ENCODE results near the gene TINAGL1. TPM values are rescaled to one million over a fixed set of nuclear protein-coding genes. Genes with fewer than 3 reads are reported as not detected.

TINAGL1 gene
- total RNA-seq, 6 experiments from 2014 or later, result 10.1 to 40.4 (median 30.2) TPM

GRCh38 chr1:31595836-31596736 is 19.8 kb downstream of the TINAGL1 start:
- no peak overlapping the region for H3K4me3 ChIP-seq
- H3K36me3 ChIP-seq, result no peaks in the 10 kb centered on the region
- H3K9me3 ChIP-seq, result no peaks in the 10 kb centered on the region
- ATAC-seq (peak; percentile 29 to 75 (median 49)), DNase-seq (no peak)
- no peak overlapping the region for H3K27ac ChIP-seq
- H3K27me3 ChIP-seq, result no peaks in the 10 kb centered on the region
- intact Hi-C loops (cut with DNase I), result no loop called here
- TF ChIP-seq POLR2A (IDR thresholded peaks at IDR 0.05), result no peak
- TF ChIP-seq, protein P1, sequence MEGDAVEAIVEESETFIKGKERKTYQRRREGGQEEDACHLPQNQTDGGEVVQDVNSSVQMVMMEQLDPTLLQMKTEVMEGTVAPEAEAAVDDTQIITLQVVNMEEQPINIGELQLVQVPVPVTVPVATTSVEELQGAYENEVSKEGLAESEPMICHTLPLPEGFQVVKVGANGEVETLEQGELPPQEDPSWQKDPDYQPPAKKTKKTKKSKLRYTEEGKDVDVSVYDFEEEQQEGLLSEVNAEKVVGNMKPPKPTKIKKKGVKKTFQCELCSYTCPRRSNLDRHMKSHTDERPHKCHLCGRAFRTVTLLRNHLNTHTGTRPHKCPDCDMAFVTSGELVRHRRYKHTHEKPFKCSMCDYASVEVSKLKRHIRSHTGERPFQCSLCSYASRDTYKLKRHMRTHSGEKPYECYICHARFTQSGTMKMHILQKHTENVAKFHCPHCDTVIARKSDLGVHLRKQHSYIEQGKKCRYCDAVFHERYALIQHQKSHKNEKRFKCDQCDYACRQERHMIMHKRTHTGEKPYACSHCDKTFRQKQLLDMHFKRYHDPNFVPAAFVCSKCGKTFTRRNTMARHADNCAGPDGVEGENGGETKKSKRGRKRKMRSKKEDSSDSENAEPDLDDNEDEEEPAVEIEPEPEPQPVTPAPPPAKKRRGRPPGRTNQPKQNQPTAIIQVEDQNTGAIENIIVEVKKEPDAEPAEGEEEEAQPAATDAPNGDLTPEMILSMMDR (IDR thresholded peaks at IDR 0.05), result no peak
- H3K4me1 ChIP-seq, result no peaks in the 10 kb centered on the region
- WGBS (ENCODE audit: insufficient coverage, low coverage, low lambda C conversion rate, missing lambda C conversion rate), result 75% methylated on average over 4 of the region's 4 CpGs

DNA sequence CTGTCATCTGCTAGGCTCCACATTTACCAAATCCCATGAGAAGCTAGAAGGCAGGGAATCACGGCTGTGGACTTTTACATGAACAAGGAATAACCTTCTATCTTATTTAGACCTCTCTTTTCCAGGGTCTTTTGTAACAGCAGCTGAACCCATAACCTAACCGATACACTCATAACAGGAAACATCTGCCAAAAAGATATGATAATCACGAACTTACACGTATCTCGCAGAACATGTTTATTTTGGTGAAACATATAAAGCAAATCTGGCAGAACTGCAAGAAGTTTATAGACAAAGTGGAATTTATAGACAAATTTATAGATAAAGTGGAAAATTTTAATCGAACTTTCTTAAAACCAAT is 20.4 kb downstream of the TINAGL1 start:
- TF ChIP-seq POLR2A (IDR thresholded peaks at IDR 0.05), result no peak
- TF ChIP-seq, protein P1 (IDR thresholded peaks at IDR 0.05), result no peak
- ATAC-seq (peak in 3 of 4 donors; percentile 36 to 50 (median 43)), DNase-seq (no peak)
- WGBS (ENCODE audit: insufficient coverage, low coverage, low lambda C conversion rate, missing lambda C conversion rate), result 33% methylated on average over 6 of the region's 6 CpGs
- no peaks in the 10 kb centered on the region for H3K4me1 ChIP-seq
- intact Hi-C loops (cut with DNase I), result no loop called here
- no peak overlapping the region for H3K4me3 ChIP-seq
- no peaks in the 10 kb centered on the region for H3K9me3 ChIP-seq
- no peaks in the 10 kb centered on the region for H3K36me3 ChIP-seq
- H3K27ac ChIP-seq, result no peak overlapping the region
- H3K27me3 ChIP-seq, result no peaks in the 10 kb centered on the region

- peak in 1 of 3 donors; percentile 8 for DNase-seq
- no peak overlapping the region for H3K4me3 ChIP-seq
- no peaks in the 10 kb centered on the region for H3K4me1 ChIP-seq
- no peaks in the 10 kb centered on the region for H3K27me3 ChIP-seq
- TF ChIP-seq POLR2A (IDR thresholded peaks at IDR 0.05), result no peak
- TF ChIP-seq, protein P1 (IDR thresholded peaks at IDR 0.05), result no peak
- H3K36me3 ChIP-seq, result no peaks in the 10 kb centered on the region
- WGBS (ENCODE audit: insufficient coverage, low coverage, low lambda C conversion rate, missing lambda C conversion rate), result 70% methylated on average over 3 of the region's 7 CpGs
- H3K27ac ChIP-seq, result no peak overlapping the region
- no peaks in the 10 kb centered on the region for H3K9me3 ChIP-seq
- ATAC-seq, result no peak
- intact Hi-C loops (cut with DNase I), result no loop called here
Measured at GRCh38 chr1:31598980-31599379, 22.7 kb downstream of the TINAGL1 start.

- H3K4me1 ChIP-seq, result no peaks in the 10 kb centered on the region
- no peaks in the 10 kb centered on the region for H3K36me3 ChIP-seq
- 70% methylated on average over 2 of the region's 2 CpGs for WGBS (ENCODE audit: insufficient coverage, low coverage, low lambda C conversion rate, missing lambda C conversion rate)
- no peak overlapping the region for H3K27ac ChIP-seq
- DNase-seq (no peak), ATAC-seq (no peak)
- no peak overlapping the region for H3K4me3 ChIP-seq
- intact Hi-C loops (cut with DNase I), result no loop called here
- TF ChIP-seq POLR2A (IDR thresholded peaks at IDR 0.05), result no peak
- TF ChIP-seq, protein P1 (IDR thresholded peaks at IDR 0.05), result no peak
- no peaks in the 10 kb centered on the region for H3K27me3 ChIP-seq
- H3K9me3 ChIP-seq, result no peaks in the 10 kb centered on the region
Measured at GRCh38 chr1:31600641-31601040, 24.3 kb downstream of the TINAGL1 start.

Measured in right lobe of liver (tissue), 6 donors.